Measurements from ENCODE around the gene ASPHD1.

DNA sequence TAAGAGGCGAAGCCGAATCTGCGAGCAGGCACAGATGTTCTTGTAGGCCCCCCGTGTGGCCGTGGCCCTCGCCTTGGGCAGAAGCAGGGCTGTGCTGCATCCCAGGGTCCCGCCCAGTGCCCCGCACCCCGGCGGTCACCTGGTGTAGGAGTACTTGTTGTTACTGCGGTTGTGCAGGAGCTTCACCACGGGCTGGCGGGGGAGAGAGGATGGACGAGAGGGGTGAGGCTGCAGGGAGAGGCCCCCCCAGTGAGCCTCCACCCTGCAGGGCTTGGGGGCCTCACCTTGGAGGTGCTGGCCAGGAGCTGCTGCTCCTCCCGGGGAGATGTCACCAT is 11.4 kb downstream of the ASPHD1 start:
- TF ChIP-seq, protein P1, sequence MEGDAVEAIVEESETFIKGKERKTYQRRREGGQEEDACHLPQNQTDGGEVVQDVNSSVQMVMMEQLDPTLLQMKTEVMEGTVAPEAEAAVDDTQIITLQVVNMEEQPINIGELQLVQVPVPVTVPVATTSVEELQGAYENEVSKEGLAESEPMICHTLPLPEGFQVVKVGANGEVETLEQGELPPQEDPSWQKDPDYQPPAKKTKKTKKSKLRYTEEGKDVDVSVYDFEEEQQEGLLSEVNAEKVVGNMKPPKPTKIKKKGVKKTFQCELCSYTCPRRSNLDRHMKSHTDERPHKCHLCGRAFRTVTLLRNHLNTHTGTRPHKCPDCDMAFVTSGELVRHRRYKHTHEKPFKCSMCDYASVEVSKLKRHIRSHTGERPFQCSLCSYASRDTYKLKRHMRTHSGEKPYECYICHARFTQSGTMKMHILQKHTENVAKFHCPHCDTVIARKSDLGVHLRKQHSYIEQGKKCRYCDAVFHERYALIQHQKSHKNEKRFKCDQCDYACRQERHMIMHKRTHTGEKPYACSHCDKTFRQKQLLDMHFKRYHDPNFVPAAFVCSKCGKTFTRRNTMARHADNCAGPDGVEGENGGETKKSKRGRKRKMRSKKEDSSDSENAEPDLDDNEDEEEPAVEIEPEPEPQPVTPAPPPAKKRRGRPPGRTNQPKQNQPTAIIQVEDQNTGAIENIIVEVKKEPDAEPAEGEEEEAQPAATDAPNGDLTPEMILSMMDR (IDR thresholded peaks at IDR 0.05) = no peak
- no peak for TF ChIP-seq POLR2A (IDR thresholded peaks at IDR 0.05)
